GM19240 (cell line): ENCODE measurements around the gene BAAT.
A peak's percentile ranks its signal among the peaks of the same experiment; 100 is the strongest.

Experiments used
- DNase-seq: peaks from one replicate; pipeline ENCODE4 v3.0.0; 2011; ENCODE audit warnings: low spot score; ENCODE audit not compliant: insufficient read length

The BAAT gene

DNA sequence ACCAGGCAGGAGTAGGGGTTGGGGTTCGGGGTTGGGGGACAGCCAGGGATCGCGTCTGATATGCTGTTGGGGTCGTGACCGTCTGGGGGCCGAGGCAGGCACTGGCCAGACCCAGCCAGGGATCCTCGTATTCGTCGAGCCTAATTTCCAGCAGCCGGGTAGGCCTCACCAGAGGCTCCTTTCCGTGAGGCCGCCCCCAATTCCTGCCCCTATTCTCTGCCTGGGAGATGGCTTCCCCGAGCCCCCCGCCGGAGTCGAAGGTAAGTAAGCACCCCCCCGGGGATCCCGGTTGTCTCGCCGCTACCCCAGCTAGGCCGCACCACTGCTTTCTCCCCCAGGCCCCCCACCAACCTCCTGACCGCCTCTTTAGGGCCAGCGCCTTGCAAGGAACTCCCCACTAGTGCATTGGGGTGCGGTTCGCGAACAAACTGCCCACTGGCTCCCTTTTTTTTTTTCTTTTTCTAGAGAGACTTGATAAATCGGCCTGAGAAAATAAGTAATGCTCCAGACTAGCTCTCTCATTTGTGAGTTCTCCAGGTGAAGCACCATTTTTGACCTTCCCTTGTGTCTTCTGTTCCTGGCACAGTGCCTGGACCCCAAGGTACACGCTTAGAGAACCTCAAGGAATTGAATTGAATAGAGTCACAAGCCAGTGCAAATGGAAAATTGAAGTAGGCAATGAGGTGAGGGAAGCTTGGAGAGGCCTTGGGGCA is 14.3 kb upstream of the BAAT start:
- DNase-seq, result no peak

DNA sequence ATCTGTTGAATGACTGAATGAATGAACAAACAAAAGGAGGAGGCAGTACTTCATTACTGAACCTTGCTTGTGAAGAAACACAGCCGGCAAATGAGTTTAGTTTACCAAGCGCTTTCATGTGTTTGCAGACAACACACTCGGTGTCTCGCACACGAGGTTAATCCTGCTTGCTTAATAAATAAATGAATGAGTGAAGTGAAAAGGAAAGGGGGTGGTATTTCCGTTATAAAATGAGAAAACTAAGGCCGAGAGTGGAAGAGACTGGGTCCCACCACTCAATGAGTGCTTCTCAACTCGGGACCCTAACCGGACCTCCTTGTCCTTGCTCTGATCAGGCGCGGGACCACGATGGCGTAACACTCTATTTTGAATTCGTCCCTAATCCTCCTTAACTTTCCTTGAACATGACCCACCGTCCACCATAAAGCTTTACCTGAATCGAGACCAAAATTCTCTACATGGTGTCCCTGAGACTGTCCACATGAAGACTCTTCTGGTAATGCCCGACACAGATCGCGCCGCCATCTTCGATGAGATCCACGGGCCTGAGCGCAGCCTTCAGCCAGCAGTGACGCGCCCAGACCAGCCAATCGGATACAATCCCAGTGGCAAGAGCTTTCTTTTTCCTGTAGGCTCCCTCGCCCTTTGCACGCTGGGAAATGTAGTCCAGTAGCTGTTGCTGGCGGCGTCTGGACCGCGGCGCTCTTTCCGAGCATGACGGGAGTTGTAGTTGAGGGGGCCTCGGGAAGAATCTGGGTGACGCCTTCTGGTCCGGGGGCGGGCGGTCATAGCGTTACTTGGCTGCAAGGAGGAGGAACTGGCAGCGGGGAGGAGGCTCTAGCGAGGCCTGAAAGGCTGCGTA is 13.5 kb upstream of the BAAT start, which contains the start of the genes MRPL50 and ZNF189:
TSS of gene MRPL50 (minus strand) at position 551 of the 862 bp plus-strand sequence. CDS start at position 525, 26 bp downstream.
TSS of gene ZNF189 (plus strand) at position 784 of the 862 bp plus-strand sequence. CDS start 306 bp downstream, outside the sequence.
- peak; percentile 61 for DNase-seq

DNA sequence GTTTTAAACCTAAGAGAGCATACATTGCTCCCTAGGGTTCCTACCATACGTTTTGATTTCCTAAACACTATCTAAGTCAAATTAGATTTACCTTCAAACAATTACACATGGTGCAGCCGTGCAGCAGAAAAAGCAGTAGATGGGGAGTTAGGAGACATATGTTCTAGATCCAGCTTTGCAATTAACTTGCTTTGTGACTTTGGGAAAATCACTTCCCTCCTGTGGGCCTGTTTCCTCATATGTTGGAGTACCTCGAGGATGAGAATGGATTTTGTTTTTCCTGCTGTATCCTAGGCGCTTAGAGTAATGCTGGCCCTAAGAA is 12.9 kb upstream of the BAAT start:
- DNase-seq, result no peak

DNA sequence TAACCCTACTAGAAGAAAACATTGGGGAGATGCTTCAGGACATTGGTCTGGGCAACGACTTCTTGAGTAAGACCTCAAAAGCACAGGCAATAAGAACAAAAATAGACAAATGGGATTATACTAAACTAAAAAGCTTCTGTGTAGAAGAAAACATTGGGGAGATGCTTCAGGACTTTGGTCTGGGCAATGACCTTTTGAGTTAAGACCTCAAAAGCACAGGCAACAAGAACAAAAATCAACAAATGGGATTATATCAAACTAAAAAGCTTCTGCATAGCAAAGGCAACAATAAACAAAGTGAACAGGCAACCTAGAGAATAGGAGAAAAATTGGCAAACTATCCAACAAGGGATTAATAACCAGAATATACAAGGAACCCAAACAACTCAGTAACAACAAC is 9.9 kb upstream of the BAAT start:
- no peak for DNase-seq

DNA sequence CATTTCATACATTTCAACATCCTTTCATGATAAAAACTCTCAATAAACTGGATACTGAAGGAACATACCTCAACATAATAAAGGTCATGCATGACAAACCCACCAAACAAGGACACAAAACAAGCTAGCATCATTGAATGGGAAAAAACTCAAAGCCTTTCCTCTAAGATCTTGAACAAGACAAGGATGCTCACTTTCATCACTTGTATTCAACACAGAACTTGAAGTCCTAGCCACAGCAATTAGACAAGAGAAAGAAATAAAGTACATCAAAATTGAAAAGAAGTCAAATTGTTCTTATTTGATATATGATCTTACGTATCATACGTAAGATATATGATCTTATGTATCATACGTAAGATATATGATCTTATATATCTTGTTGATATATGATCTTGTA is 8.3 kb upstream of the BAAT start:
- DNase-seq, result no peak

DNA sequence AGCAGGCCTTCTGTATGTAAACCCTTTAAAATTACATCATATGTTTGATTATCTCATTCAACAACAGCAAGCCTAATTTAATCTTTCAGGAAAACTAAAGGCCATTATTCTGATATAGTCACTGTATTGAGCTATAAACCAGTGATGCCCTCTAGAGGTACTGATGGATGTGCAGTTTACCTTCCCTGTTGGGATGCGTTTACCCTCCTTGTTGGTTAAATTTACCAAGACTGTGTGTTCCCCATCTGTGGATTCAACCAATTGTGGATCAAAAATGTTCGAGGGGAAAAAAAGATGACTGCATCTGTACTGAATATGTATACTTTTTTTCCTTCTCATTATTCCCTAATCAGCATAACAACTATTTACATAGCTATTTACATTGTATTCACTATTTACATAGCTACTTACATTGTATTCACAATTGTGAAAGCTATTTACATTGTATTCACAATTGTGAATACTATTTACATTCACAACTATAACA is 3.7 kb upstream of the BAAT start:
- DNase-seq, result no peak

DNA sequence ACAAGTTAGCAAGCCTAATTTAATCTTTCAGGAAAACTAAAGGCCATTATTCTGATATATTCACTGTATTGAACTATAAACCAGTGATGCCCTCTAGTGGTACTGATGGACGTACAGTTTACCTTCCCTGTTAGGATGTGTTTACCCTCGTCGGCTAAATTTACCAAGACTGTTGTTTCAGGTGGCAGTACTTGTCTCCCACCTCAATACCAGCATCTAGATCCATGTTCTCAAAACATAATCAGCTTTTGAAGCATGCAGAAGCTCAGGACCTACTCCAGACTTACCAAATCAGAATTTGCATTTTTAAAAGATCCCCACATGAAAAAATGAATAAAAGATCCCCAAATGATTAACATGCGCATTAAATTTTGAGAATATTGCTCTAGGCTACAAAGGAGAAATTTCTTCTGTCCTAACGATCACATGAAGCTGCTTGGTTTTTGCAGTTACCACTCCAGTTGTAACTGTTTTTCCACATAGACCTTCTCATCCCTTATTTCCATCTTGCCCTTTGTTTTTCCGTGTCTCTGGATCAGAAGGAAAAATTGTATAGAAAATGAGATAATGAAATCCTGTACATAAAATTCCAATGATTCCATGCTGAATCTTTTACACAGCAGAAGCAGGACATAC is 3.2 kb upstream of the BAAT start:
- DNase-seq, result no peak

DNA sequence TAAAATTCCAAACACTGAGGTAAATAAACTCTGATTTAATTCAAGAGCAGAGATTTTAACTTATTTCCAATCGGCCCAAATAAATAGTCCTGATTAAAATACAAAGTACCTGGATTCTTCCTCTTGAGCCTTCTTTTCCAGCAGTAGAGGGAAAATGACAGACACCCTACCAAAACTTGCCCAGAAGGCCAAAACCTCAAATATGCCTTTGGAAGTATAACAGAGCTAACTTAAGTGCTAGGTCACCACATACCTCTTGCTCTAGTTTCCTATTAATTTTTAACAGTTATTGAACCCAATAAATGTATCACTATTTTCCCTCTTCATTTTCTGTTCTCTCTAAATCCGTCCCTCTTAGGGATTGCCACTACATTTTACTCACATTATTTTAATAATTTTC is 1.4 kb downstream of the BAAT start:
- no peak for DNase-seq

DNA sequence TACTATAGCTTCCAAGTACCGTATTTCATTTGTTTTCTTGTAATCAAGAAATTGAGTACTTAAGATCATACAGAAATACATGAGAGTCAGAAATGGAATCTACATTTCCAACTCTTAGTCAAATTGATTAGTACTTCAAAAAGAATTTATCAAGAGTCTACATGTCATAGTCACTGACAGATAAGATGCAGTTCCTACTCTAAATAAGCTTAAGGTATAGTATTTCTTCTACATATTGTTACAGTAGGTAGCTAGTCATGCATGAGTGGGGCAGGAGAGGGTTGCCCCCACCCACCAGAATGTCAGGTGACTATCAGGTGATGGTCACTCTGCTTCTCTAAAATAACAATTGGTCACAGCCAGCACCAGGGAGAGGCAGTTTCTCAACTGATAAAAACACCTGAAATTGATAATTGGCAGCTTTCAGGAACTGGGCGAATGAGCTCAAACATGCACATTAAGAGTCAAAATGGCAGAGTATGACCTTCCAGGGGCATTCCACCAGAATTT is 2.9 kb downstream of the BAAT start:
- no peak for DNase-seq

DNA sequence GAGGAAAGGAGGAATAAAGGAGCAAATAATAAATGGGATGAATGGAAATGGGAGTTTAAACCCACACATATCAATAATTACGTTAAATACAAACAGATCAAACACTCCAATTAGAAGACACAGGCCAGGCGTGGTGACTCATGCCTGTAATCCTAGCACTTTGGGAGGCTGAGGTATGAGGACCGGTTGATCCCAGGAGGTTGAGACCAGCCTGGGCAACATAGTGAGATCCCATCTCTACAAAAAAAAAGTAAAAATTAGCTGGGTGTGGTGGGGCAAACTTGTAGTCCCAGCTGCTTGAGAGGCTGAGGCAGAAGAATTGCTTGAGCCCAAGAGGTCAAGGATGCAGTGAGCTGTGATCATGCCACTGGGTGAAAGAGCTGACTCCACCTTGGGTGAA is 3.7 kb downstream of the BAAT start:
- no peak for DNase-seq

DNA sequence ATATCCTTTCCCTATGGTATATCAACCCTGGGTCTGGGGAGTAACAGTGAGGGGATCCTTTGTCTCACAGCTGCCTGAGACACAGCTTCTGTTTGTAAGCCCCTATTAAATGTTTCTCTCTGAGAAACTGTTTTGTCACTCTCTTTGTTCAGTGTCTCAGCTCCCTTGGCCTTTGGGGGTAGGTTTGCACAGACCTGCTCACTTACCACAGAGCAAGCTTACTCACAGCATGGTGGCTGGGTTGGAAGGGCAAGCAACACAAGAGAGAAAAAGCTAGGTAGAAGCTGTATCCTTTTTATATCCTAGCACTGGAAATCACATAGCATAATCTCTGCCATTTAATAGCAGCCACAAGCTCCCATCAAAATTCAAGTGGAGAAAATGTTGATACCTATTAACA is 4.5 kb downstream of the BAAT start:
- DNase-seq, result no peak

DNA sequence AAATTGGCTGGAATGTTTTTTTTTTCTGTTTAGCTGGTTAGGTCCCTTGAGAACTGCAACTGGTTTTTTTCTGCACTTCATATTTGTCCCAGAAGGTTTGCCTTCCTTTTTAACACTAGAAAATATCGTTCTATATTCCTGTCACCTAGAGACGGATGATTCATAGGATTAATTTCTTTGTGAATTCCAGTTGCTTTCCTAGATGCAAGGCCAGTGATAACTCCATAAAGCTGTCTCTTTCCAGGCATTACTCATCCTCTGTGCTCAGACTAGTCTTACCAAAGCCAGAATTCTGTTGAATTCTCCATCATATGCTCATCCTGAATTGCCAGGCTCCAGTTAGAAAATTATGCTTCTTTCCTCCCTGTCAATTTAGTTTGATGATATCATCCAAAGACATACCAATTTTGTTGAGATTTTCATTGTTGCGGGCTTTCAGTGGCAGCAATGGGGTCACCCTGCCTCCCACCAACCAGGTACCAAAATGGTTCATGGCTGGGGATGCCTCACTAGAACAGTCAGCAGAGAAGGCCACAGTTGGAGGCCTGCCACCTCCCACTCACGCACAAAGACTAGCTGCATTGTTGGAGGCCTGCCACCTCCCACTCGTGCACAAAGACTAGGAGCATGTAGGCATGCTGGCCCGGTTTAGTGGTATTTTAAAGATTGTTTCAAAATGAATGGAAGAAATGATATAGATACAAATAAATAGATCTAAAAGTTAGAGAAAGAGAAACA is 8.5 kb downstream of the BAAT start:
- DNase-seq, result no peak

DNA sequence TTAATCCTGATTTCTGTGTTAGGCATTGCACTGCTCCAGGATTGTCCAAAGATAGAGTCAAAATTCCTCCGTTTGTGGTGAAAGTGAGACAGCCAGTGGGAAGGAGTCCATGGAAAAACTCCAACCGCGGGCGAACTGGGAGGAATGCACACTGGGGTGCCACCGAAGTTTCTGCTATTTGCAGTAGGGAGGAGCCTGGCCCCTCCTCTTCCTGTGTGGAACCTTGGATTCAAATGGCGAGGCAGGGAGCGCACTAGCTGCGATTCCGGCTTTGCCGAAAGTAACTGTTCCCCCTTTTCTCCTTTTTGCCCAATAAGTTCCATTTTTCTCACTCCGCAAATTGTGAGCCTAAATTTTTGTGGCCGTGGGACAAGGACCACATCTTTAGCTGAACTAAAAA is 9.3 kb downstream of the BAAT start:
- DNase-seq, result no peak

DNA sequence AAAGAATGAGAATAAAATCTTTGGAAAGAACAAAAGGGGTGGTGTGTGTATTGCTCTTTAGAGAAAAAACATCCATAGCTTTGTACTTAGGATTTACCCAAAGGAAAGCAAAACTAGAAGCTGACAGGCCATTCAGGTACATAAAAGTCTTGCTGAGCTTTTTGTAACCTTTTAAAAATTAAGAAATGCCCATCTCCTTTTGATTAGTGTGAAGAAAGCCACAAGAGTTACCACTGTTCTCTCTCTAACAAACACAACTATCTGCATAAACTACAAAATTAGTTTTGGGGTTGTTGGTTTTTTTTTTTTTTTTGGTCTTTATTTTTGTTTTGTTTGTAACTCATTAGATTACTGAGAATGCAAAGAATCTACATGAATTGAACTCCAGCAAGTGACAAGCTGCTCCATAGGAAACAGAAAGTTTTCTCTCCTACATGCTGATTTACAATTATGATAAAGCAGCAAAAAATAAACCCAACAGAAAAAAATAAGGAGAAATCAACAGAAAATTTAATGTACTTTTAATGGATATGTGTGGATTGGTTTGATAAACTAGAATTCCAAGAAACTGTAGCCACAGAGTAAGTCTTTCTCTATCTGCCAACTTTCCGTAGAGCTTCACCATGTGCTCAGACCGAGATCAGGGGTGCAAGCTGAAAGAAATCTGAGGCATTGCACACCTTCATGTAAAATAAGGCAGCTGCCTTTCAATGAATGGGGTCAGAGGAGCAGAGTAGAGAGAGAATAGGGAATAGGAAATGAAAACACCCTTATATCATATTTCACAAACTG is 12.3 kb downstream of the BAAT start:
- DNase-seq, result no peak

DNA sequence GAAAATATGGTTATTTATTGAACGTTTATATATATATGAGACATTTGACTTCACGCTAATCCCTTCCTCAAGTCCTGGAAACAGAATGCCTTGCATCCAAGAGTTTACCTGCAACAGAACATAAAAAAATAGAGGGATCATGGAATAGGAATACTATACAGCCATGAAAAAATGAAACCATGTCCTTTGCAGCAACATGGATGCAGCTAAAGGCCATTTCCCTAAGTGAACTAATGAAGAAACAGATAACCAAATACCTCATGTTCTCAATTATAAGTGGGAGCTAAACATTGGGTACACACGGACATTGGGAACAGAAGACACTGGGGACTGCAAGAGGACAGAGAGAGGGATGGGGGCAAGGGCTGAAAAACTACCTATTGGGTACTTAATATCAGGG is 13.0 kb downstream of the BAAT start:
- no peak for DNase-seq

DNA sequence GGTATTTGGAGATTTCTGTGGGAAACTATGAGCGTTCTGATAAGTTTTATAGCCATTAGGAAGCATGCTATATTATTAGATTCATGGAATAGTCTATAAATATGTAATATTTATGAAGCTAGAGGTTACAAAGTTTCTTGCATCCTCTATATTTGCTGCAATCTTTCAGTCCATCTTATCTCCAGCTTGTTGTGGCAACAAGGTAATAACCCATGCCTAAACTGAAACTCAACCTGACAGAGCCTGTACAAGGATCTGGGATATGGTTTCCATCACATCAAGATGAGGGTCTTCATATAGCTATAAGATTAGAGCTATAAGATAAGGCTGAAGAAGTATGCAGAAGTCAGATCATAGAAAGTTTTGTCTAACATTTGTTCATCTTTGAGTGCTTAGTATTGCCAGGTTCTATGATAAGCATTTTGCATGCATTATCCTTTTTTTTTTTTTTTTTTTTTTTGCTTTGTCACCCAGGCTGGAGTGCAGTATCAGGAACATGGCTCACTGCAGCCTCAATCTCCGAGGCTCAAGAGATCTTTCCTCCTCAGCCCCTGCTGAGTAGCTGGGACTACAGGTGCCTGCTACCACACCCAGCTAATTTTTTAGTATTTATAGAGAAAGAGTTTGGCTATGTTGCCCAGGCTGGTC is 14.8 kb downstream of the BAAT start:
- no peak for DNase-seq

DNA sequence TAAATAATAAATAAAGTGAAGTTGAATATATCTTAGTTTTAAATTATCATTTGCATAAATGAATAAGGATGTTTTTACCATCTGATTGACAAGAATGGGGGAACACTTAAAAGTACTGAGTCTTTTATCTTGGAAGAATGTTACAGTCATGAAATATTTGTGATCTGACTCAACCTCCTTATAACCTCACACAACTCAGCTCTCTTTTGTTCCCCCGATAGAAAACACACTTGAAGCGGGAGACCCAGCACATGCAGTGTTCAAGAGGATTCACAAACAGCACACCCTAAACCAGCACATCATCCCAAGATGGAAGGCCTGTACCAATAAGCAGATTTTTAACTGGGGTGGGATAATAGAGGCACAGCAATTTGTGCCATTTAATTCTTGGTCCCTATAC is 15.5 kb downstream of the BAAT start:
- DNase-seq, result no peak

DNA sequence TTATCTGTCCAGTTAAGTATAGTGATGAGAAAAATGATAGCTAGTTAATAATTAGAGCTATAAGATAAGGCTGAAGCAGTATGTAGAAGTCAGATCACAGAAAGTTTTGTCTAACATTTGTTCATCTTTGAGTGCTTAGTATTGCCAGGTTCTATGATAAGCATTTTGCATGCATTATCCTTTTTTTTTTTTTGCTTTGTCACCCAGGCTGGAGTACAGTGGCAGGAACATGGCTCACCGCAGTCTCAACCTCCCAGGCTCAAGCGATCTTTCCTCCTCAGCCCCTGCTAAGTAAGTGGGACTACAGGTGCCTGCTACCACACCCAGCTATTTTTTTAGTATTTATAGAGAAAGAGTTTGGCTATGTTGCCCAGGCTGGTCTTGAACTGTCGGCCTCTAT is 17.5 kb downstream of the BAAT start:
- no peak for DNase-seq

DNA sequence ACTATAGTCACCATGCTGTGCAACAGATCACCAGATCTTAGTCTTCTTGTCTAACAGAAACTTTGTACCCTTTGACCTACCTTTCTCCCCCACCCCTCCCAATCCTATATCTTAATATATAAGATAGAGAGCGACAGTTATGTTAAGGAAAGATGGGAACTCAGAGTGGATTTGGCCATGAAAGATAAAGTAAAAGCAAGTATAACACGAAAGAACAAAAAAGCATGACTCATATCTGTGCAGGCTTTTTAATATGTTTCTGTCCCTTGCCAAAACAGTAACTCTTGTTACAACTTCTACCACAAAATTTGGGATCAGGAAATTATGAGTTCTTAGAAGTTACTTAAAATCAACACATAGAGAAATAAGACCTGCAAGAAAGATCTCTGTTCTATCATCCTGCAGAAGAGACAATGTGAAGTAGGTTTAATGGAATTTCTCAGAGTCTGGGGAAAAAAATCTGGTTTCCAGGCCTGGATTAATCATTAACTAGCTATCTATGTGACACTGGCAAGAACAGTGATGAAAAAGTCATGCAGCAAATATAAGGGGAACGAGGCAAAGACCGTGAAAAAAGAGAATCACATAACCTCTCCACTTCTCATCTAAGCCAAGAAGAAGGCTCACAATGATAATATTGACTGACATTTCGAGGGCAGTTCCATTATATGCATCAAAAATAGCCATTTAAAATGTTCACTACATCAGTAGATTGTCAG is 18.6 kb downstream of the BAAT start:
- DNase-seq, result no peak
